Activated CD4-positive, alpha-beta T cell treated with anti-CD3 and anti-CD28 coated beads, Interleukin-2, Interleukin-6, amounts not matched to agents 100 ng/mL and 50 ng/mL, durations not matched to agents 16 hours and 8 hours (primary cell): ENCODE results near the gene EPHA6.
"Not testable (repeated sequence)": the region's sequence is repeated elsewhere in the genome, so short reads cannot be mapped to it uniquely, and the experiment has no call there.

ENCODE experiments used
- DNase-seq: peaks from one replicate; pipeline ENCODE4 v3.0.0-alpha.2; 2020

EPHA6 gene

GRCh38 chr3:97197083-97197482, 382.7 kb downstream of the EPHA6 start:
- no peak for DNase-seq

GRCh38 chr3:97197830-97198229, 383.4 kb downstream of the EPHA6 start:
- DNase-seq, result no peak

GRCh38 chr3:97200387-97200786, 386.0 kb downstream of the EPHA6 start:
- DNase-seq, result no peak

GRCh38 chr3:97201814-97202213, 387.4 kb downstream of the EPHA6 start:
- no peak for DNase-seq

GRCh38 chr3:97228966-97229365, 414.6 kb downstream of the EPHA6 start:
- DNase-seq, result no peak

GRCh38 chr3:97230486-97230885, 416.1 kb downstream of the EPHA6 start:
- no peak for DNase-seq

GRCh38 chr3:97232393-97233034, 418.1 kb downstream of the EPHA6 start:
- no peak for DNase-seq

GRCh38 chr3:97235179-97235578, 420.8 kb downstream of the EPHA6 start:
- no peak for DNase-seq

- DNase-seq, result no peak
These were observed 421.4 kb downstream of the EPHA6 start for GRCh38 chr3:97235611-97236315.

- no peak for DNase-seq
These were observed 427.0 kb downstream of the EPHA6 start for GRCh38 chr3:97241417-97241816.

- no peak for DNase-seq
These were observed 431.0 kb downstream of the EPHA6 start for GRCh38 chr3:97245201-97245910.

GRCh38 chr3:97256060-97256459, 441.7 kb downstream of the EPHA6 start:
- DNase-seq, result no peak

GRCh38 chr3:97257942-97258697, 443.7 kb downstream of the EPHA6 start:
- DNase-seq, result no peak

GRCh38 chr3:97259263-97259662, 444.9 kb downstream of the EPHA6 start:
- DNase-seq, result no peak

- DNase-seq, result no peak
These were observed 449.8 kb downstream of the EPHA6 start for GRCh38 chr3:97264180-97264579.

GRCh38 chr3:97265237-97266005, 451.0 kb downstream of the EPHA6 start:
- DNase-seq, result no peak

GRCh38 chr3:97269202-97269601, 454.8 kb downstream of the EPHA6 start:
- DNase-seq, result no peak

- not testable (repeated sequence) for DNase-seq
These were observed 462.6 kb downstream of the EPHA6 start for GRCh38 chr3:97276879-97277550.

GRCh38 chr3:97277708-97278107, 463.3 kb downstream of the EPHA6 start:
- no peak for DNase-seq

GRCh38 chr3:97278506-97278905, 464.1 kb downstream of the EPHA6 start:
- no peak for DNase-seq

- no peak for DNase-seq
These were observed 477.5 kb downstream of the EPHA6 start for GRCh38 chr3:97291901-97292300.

GRCh38 chr3:97293596-97294131, 479.3 kb downstream of the EPHA6 start:
- DNase-seq, result no peak
